NCI-H2227 (cell line): ENCODE measurements around the gene TNK2.

Experiments
- DNase-seq: peaks from one replicate; lab custom pipeline; 2025; ENCODE audit not compliant: unreplicated experiment; lab: John Stamatoyannopoulos, UW

TNK2 gene

DNA sequence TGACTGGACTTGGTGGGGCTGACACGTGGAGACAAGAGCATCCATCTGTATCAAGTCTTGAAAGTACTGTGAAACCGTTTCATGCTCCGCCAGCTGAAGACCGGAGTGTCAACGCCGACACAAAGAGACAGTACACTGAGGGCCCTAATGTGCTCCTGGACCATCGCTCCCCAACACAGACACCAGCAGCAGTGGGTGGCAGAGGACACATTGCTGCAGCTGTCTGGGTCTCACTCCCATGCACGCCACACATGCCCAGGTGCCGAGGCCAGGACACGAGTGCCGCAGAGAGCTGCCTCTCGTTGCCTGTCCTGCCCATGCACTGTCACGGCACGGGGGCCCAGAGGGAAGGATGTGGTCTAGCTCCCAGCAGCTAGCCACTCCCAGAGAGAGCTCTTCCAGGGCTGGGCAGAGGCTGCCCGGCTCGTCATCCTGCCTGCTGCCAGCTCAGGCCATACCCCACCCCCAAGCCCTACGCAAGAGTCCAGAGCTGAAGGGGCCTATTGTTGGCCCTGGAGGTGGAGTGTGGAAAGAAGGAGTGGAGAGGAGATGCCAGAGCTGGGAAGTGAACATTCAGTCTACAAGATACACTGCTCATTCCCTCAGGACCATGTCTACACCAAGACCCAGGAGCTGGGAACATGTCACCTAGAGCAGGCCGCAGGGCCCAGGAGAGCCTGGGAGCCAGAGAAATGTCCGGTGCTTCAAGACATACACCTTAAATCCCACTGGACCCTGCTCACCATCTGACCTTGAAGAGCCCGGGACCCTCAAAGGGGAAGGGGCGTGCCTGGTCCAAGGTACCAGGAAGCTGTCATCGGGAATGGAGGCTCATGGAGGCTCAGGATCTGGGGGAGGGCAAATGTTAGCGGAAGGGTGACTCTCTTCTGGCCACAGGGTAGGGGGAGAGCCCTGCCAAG, 7.7 kb downstream of the TNK2 start:
- no peak for DNase-seq

GRCh38 chr3:195899701-195900435, 8.5 kb downstream of the TNK2 start:
- DNase-seq: no peak

GRCh38 chr3:195897853-195898415, 10.4 kb downstream of the TNK2 start:
- no peak for DNase-seq

DNA sequence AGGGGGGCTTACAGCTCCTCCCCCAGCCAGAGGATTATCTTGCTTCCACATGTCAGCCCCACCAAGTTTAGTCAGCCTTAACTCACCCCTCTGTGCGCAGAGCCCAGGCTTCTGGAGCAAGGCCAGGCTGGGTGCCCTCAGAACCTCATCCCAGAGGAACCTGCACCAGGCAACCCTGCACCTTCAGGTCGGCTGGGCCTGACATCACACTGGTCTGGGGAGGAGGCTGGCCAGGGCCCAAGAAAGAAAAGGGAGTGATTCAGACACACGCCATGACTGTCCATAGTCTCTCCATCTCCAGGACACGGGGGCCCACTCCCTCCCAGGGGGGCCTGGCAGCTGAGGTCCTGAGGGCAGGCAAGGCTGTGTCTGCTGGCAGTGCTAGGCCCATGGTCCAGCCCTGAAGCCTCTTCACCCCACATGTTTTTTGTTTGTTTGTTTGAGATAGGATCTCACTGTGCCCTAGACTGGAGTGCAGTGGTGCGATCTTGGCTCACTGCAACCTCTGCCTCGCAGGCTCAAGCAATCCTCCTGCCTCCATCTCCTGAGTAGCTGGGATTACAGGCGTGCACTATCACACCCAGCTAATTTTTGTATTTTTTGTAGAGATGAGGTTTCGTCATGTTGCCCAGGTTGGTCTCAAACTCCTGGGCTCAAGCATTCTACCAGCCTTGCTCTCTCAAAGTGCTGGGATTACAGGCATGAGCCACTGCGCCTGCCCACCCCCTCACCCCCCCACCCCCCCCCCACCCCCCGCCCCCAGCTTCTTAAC, 11.1 kb downstream of the TNK2 start:
- DNase-seq: no peak

DNA sequence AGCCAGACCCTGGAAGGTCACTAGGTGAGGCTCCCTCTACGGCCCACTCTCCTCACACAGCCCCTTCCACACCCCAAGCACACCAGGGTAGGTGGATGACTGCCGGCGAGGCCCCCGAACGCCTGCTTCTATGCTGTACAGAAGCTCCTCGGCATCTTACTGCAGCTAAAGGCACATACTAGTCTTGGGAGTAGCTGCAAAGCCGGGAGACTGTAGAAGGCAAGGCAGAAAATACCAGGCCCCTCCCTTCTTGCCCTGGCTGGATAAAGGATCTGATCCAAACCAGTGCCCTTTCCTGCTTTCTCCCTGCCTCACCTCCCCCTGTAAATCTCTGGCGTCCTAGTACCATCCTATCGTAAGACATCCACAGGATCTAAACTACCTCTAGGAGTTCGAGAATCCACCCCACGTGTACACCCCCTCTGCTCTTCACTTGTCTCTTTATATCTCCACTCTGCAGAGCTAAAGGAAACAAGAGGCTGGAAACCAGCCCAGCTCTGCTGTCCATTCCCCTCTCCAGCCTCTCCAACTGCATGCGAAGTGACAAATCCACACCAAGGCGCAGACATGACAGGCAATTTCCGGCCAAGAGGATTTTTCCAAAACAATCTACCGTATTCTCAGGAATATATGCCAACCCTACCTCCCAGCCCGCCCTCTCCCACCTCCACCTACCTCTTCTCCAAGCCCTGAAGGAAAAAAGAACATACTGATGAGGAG, 11.8 kb downstream of the TNK2 start:
- DNase-seq: peak; percentile 43

- DNase-seq: peak; percentile 60
Measured at GRCh38 chr3:195895861-195896360, 12.4 kb downstream of the TNK2 start.

DNA sequence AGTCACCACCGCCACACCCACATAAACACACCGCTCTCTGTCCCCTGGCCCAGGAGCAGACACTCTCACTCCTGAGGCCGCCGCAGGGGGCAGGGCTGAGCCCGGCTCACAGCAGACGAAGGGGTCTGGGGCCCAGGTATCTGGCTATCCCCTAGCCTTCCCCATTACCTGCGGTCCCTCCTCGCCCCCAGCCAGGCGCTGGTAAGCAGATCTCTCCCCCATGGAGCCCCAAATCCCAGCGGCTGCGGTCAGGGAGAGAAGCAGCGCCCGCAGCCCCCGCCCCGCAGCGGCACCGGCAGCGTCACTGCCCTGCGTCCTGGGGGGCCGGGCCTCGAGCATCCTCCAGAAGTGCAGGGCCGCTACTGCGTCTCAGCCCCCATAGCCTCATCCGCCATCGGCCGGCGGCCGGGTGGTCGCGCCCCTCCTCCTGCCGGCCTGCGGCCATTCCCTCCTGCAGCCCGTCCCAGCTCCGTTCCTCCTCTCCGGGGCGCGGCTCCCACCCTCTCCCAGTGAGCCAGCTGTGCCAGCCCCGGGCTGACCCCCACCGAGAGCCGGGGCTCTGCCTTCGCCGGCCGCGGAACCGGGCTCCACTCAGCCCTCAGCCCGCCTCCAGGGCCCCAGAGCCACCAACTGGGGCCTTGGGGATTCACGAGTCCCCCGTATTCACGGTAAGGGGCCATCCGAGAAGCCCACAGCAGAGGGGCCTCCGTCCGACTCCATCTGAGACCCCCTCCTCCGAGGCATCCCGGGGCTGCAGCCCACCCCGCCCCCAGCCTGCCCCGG, 13.1 kb downstream of the TNK2 start:
- DNase-seq: peak; percentile 70

- no peak for DNase-seq
Measured at GRCh38 chr3:195893916-195894465, 14.4 kb downstream of the TNK2 start.

DNA sequence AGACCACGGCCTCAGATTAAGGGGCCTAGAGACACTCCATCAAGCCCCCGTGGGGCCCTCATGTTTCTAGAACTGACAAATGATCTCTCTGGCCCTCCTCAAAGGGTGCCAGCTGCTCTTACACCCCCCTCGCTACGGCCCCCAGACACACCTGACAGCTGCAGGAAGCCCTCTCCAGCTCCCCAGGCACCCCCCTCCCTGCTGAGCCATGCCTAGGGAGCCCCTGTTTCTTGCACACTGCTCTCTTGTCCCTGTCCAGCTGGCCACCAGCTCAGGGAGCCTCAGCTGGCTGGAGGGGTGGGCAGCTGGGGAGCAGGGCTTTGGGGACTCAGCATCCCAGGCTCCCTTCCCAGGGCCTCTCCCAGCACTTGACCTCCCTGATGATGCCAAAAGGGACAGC, 14.8 kb downstream of the TNK2 start:
- DNase-seq: no peak

GRCh38 chr3:195893044-195893395, 15.3 kb downstream of the TNK2 start:
- DNase-seq: no peak

GRCh38 chr3:195892105-195893043, 16.0 kb downstream of the TNK2 start:
- DNase-seq: peak; percentile 61

- no peak for DNase-seq
Measured at GRCh38 chr3:195891431-195892104, 16.8 kb downstream of the TNK2 start.

DNA sequence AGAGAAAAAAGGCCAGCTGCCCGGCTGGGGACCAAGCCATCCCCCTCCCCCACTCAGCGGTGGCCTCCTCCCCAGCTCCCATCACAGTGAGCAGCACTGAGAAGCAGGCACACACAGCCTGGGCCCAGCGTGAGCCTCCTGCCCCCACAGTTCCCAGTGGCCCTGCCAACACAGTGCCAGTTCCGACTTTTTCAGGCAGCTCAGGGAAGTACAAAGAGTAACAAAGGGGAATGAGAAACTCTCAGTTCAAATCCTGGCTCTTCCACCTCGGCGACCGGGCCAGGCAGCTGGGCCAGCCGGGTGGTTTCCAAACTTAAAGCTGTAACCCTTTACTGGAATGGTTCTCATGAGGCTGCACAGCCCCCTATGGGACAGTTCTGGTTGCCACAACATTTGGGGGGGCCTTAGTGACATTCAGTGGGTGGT, 18.5 kb downstream of the TNK2 start:
- DNase-seq: no peak

DNA sequence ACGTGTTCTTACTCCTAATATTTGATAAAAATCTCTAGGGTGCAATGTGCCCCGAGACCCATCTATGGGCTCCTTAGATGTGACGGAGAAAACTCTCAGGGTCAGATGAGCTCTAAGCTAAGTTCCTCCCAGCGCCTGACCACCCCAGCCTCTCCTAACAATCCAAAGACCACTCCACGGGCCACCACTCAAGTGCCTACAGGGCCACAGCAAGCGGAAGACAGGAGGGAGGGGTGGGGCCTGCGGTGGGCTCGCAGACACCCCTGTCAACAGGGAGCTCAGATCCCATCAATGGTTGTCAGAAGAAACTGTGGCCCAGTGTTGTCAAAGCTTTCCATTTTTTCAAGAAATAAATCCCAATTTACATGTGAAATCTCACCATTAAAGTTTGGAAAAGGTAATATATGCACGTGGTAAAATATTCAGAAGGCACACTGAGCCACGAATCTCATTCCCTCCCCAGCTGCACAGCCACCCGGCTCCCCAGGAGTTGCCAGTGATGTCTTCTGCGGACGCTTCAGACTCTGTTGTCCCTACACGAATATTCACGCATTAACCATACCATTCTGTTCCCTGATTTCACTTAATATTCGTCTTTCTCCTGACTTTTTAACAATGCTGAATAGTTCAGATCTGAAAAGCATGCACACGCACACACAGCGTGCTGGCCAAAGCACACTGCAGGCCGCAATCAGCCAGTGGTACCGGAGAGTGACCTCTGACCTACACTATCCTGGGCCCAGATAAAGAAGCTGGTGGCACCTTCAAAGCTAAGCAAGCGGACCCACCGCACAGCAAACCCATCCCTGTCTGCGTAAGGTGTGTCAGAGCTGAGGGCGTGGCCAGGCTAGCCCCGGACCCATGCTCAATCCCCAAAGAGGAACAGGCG, 19.1 kb downstream of the TNK2 start:
- no peak for DNase-seq

- no peak for DNase-seq
Measured at GRCh38 chr3:195888311-195888761, 20.0 kb downstream of the TNK2 start.

- DNase-seq: no peak
Measured at GRCh38 chr3:195887670-195888069, 20.7 kb downstream of the TNK2 start.
